HEK293 (cell line): ENCODE data around the gene INPP5B.

Source experiments
- ZFP3 ChIP-seq: fragments of 450-650 bp; formaldehyde crosslinking; IDR thresholded peaks from 2 replicates; pipeline ENCODE4 v1.5.1; 2016; ENCODE audit warnings: low read depth, missing biosample characterization, missing genetic modification characterization
- ZNF121 ChIP-seq: fragments of 450-650 bp; formaldehyde crosslinking; IDR thresholded peaks from 2 replicates; pipeline ENCODE4 v1.5.1; 2016; ENCODE audit warnings: missing biosample characterization, missing genetic modification characterization
- ZNF146 ChIP-seq: fragments of 450-650 bp; formaldehyde crosslinking; IDR thresholded peaks from 2 replicates; pipeline ENCODE4 v1.5.1; 2016; ENCODE audit warnings: missing biosample characterization, missing genetic modification characterization
- ZNF350 ChIP-seq: fragments of 450-650 bp; formaldehyde crosslinking; IDR thresholded peaks from 2 replicates; pipeline ENCODE4 v1.5.0; 2017; ENCODE audit warnings: missing biosample characterization, mild to moderate bottlenecking, missing genetic modification characterization
- ZNF561 ChIP-seq: fragments of 450-650 bp; IDR thresholded peaks from 2 replicates; pipeline ENCODE4 v1.5.1; 2018; ENCODE audit warnings: missing biosample characterization, missing genetic modification characterization, borderline replicate concordance
- ZNF776 ChIP-seq: fragments of 450-650 bp; formaldehyde crosslinking; IDR thresholded peaks from 2 replicates; pipeline ENCODE4 v1.5.0; 2017; ENCODE audit warnings: missing biosample characterization, missing genetic modification characterization, borderline replicate concordance
- ZNF792 ChIP-seq: fragments of 450-650 bp; formaldehyde crosslinking; IDR thresholded peaks from 2 replicates; pipeline ENCODE4 v1.5.1; 2016; ENCODE audit warnings: missing biosample characterization, missing genetic modification characterization
- TF ChIP-seq, protein P1 (sequence below): fragments of 450-650 bp; formaldehyde crosslinking; IDR thresholded peaks from 2 replicates; pipeline ENCODE4 v1.5.1; 2016; ENCODE audit warnings: missing biosample characterization, missing genetic modification characterization
- TF ChIP-seq, protein P2 (sequence below): fragments of 450-650 bp; formaldehyde crosslinking; IDR thresholded peaks from 2 replicates; pipeline ENCODE4 v1.5.1; 2016; ENCODE audit warnings: missing biosample characterization, missing genetic modification characterization

GRCh38 chr1:37831109-37831508 is 115.7 kb downstream of the INPP5B start:
- TF ChIP-seq ZNF350 (tag by site-specific recombination) (no peak), ZNF146 (tag by site-specific recombination) (no peak), ZNF792 (no peak), ZNF776 (tag by site-specific recombination) (no peak), ZNF561 (tag by site-specific recombination) (no peak), ZFP3 (tag by site-specific recombination) (no peak), ZNF121 (tag by site-specific recombination) (no peak)
- TF ChIP-seq, protein P1, sequence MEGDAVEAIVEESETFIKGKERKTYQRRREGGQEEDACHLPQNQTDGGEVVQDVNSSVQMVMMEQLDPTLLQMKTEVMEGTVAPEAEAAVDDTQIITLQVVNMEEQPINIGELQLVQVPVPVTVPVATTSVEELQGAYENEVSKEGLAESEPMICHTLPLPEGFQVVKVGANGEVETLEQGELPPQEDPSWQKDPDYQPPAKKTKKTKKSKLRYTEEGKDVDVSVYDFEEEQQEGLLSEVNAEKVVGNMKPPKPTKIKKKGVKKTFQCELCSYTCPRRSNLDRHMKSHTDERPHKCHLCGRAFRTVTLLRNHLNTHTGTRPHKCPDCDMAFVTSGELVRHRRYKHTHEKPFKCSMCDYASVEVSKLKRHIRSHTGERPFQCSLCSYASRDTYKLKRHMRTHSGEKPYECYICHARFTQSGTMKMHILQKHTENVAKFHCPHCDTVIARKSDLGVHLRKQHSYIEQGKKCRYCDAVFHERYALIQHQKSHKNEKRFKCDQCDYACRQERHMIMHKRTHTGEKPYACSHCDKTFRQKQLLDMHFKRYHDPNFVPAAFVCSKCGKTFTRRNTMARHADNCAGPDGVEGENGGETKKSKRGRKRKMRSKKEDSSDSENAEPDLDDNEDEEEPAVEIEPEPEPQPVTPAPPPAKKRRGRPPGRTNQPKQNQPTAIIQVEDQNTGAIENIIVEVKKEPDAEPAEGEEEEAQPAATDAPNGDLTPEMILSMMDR (tag by site-specific recombination): no peak
- TF ChIP-seq, protein P2, sequence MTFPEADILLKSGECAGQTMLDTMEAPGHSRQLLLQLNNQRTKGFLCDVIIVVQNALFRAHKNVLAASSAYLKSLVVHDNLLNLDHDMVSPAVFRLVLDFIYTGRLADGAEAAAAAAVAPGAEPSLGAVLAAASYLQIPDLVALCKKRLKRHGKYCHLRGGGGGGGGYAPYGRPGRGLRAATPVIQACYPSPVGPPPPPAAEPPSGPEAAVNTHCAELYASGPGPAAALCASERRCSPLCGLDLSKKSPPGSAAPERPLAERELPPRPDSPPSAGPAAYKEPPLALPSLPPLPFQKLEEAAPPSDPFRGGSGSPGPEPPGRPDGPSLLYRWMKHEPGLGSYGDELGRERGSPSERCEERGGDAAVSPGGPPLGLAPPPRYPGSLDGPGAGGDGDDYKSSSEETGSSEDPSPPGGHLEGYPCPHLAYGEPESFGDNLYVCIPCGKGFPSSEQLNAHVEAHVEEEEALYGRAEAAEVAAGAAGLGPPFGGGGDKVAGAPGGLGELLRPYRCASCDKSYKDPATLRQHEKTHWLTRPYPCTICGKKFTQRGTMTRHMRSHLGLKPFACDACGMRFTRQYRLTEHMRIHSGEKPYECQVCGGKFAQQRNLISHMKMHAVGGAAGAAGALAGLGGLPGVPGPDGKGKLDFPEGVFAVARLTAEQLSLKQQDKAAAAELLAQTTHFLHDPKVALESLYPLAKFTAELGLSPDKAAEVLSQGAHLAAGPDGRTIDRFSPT (tag by site-specific recombination): no peak
